Measurements from ENCODE around the gene SRPK3. TPM values are rescaled to one million over a fixed set of nuclear protein-coding genes. Genes with fewer than 3 reads are reported as not detected.

The SRPK3 gene
- total and polyA plus RNA-seq, 2 donors (not counting 1 experiment from before 2014, with no cell fraction given): not detected

DNA sequence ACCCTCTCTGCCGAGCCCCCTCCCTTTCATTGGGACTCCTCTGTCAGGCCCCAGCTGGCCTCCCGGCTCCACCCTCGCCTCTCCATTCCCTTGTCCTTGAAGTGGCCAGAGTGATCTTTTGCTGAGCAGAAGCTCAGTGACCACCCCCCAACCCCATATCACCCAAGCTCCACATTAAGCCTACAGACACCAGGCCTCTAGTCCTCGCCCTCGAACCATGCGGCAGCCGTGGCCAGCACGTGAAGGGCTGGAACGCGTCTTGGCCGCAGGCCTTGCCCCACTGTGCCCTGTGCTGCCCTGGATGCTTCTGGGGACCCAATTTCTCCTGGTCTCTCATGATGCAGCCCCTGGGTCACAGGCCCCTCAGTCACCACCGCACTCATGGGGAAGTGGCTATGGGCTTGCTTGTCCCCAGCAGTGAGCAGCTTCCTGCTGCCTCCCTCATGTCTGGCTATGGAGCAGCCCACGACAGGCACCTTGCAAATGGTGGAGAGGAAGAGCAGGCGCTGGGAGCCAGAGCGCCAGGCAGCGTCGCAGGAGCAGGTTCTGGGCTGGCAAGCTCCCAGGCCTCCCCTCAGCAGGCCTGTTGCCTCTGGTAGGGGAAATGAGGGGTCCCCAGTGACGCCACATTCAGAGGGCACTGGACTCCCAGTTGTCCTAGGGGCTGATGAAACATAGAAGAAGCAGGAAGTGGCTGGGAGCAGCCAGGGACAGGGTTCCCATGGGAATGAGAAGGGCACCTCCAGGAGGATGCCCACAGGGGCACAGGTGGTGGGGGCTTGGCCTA, 757 bp upstream of the SRPK3 start:
- Histone ChIP-seq H3K4me3 (ENCODE audit: control extremely low read depth in 1 of 5, extremely low read depth in 1 of 5, insufficient read depth in 1 of 5, low read depth in 2 of 5, low read length in 4 of 5) (no peak overlapping the region), H2AFZ (ENCODE audit: insufficient read depth, low read depth, low read length, poor library complexity, severe bottlenecking) (no peak overlapping the region), H3K79me2 (ENCODE audit: control insufficient read depth, insufficient read depth, low read length) (no peaks in the 10 kb centered on the region), H3K9ac (ENCODE audit: low read length) (no peak overlapping the region), H3K4me1 (ENCODE audit: control insufficient read depth in 2 of 2, insufficient read depth in 2 of 2, low read length in 2 of 2) (no peaks in the 10 kb centered on the region), H3K36me3 (replicated peaks in 1 of 2; ENCODE audit: control extremely low read depth in 1 of 2, control insufficient read depth in 1 of 2, extremely low read depth in 1 of 2, insufficient read depth in 2 of 2, low read length in 1 of 2) (no peaks in the 10 kb centered on the region), H4K20me1 (ENCODE audit: control insufficient read depth, insufficient read depth, low read length, poor library complexity, severe bottlenecking) (no peaks in the 10 kb centered on the region), H3K27me3 (replicated peaks in 1 of 4; ENCODE audit: control extremely low read depth in 1 of 4, control insufficient read depth in 3 of 4, insufficient read depth in 4 of 4, low read length in 3 of 4) (peaks cover 0 to 2% (median 0%) of the 10 kb centered on the region in 4 experiments), H3K27ac (ENCODE audit: low read length in 2 of 2) (no peak overlapping the region), H3K9me3 (ENCODE audit: control extremely low read depth in 1 of 3, control insufficient read depth in 2 of 3, insufficient read depth in 1 of 3, low read length in 2 of 3) (no peaks in the 10 kb centered on the region), H3K4me2 (replicated peaks; ENCODE audit: low read depth, low read length, poor library complexity, severe bottlenecking) (no peak overlapping the region)
- no peaks in the 10 kb centered on the region for H3K9me3 Mint-ChIP-seq (ENCODE audit: insufficient read depth)
- H3K27me3 Mint-ChIP-seq: peaks cover 7% of the 10 kb centered on the region
- peaks cover 4% of the 10 kb centered on the region for H3K4me1 Mint-ChIP-seq
- ChIA-PET CTCF (no interaction called here), POLR2A (no interaction called here)
- DNase-seq: no peak
- no peak overlapping the region for H3K4me3 Mint-ChIP-seq
- intact Hi-C loops (cut with micrococcal nuclease): no loop called here
- no peak for ATAC-seq (ENCODE audit: low read depth)
- H3K27ac Mint-ChIP-seq: no peak overlapping the region
- WGBS (ENCODE audit: insufficient coverage): 67% methylated on average over 5 of the region's 18 CpGs
- TF ChIP-seq, protein P1, sequence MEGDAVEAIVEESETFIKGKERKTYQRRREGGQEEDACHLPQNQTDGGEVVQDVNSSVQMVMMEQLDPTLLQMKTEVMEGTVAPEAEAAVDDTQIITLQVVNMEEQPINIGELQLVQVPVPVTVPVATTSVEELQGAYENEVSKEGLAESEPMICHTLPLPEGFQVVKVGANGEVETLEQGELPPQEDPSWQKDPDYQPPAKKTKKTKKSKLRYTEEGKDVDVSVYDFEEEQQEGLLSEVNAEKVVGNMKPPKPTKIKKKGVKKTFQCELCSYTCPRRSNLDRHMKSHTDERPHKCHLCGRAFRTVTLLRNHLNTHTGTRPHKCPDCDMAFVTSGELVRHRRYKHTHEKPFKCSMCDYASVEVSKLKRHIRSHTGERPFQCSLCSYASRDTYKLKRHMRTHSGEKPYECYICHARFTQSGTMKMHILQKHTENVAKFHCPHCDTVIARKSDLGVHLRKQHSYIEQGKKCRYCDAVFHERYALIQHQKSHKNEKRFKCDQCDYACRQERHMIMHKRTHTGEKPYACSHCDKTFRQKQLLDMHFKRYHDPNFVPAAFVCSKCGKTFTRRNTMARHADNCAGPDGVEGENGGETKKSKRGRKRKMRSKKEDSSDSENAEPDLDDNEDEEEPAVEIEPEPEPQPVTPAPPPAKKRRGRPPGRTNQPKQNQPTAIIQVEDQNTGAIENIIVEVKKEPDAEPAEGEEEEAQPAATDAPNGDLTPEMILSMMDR (IDR thresholded peaks at IDR 0.05): no peak
- no peak for TF ChIP-seq EZH2 (IDR thresholded peaks at IDR 0.05; ENCODE audit: borderline replicate concordance, insufficient read depth, low read depth, low read length, poor library complexity, severe bottlenecking)

DNA sequence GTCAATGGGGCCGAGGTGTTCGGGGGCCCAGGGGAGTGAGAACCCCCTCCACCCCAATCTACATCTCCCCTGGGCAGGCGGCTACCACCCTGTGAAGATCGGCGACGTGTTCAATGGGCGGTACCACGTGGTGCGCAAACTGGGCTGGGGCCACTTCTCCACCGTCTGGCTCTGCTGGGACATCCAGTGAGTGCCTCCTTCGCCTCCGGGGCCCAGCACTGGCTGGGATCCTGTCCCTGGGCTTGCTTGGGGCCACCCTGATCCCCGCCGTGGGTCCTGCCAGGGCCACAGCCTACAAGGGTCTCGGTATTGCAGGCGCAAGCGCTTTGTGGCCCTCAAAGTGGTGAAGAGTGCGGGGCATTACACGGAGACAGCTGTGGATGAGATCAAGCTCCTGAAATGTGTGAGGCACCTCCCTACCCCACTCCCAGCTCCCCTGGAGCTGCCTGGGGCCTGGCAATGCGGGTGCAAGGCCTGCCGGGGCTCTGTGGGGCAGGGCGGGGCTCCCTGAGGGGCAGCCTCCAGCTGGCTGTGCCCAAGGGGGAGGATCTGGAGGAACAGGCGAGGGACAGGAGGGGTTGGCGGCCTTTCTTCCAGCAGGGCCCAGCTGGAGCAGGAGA, 697 bp downstream of the SRPK3 start:
- intact Hi-C loops (cut with micrococcal nuclease): no loop called here
- H3K27ac ChIP-seq (ENCODE audit: low read length in 2 of 2): no peak overlapping the region
- peaks cover 7% of the 10 kb centered on the region for H3K27me3 Mint-ChIP-seq
- DNase-seq (no peak), ATAC-seq (ENCODE audit: low read depth) (no peak)
- H3K4me3 Mint-ChIP-seq: no peak overlapping the region
- TF ChIP-seq, protein P1 (IDR thresholded peaks at IDR 0.05): no peak
- no peak for TF ChIP-seq EZH2 (IDR thresholded peaks at IDR 0.05; ENCODE audit: borderline replicate concordance, insufficient read depth, low read depth, low read length, poor library complexity, severe bottlenecking)
- H3K27ac Mint-ChIP-seq: no peak overlapping the region
- no peaks in the 10 kb centered on the region for H4K20me1 ChIP-seq (ENCODE audit: control insufficient read depth, insufficient read depth, low read length, poor library complexity, severe bottlenecking)
- H3K79me2 ChIP-seq (ENCODE audit: control insufficient read depth, insufficient read depth, low read length): no peaks in the 10 kb centered on the region
- H3K9me3 Mint-ChIP-seq (ENCODE audit: insufficient read depth): no peaks in the 10 kb centered on the region
- ChIA-PET POLR2A (no interaction called here), CTCF (no interaction called here)
- H3K36me3 ChIP-seq (replicated peaks in 1 of 2; ENCODE audit: control extremely low read depth in 1 of 2, control insufficient read depth in 1 of 2, extremely low read depth in 1 of 2, insufficient read depth in 2 of 2, low read length in 1 of 2): peaks cover 0 to 10% of the 10 kb centered on the region in 2 experiments
- WGBS (ENCODE audit: insufficient coverage): 86% methylated on average over 13 of the region's 24 CpGs
- no peak overlapping the region for H3K9ac ChIP-seq (ENCODE audit: low read length)
- no peaks in the 10 kb centered on the region for H3K9me3 ChIP-seq (ENCODE audit: control extremely low read depth in 1 of 3, control insufficient read depth in 2 of 3, insufficient read depth in 1 of 3, low read length in 2 of 3)
- peaks cover 4% of the 10 kb centered on the region for H3K4me1 Mint-ChIP-seq
- H2AFZ ChIP-seq (ENCODE audit: insufficient read depth, low read depth, low read length, poor library complexity, severe bottlenecking): no peak overlapping the region
- H3K4me2 ChIP-seq (replicated peaks; ENCODE audit: low read depth, low read length, poor library complexity, severe bottlenecking): no peak overlapping the region
- peaks cover 0 to 2% (median 0%) of the 10 kb centered on the region in 4 experiments for H3K27me3 ChIP-seq (replicated peaks in 1 of 4; ENCODE audit: control extremely low read depth in 1 of 4, control insufficient read depth in 3 of 4, insufficient read depth in 4 of 4, low read length in 3 of 4)
- no peaks in the 10 kb centered on the region for H3K4me1 ChIP-seq (ENCODE audit: control insufficient read depth in 2 of 2, insufficient read depth in 2 of 2, low read length in 2 of 2)
- H3K4me3 ChIP-seq (ENCODE audit: control extremely low read depth in 1 of 5, extremely low read depth in 1 of 5, insufficient read depth in 1 of 5, low read depth in 2 of 5, low read length in 4 of 5): no peak overlapping the region

Data from B cell (primary cell).